Measurements from ENCODE around the gene KRABD2.
"Not testable (repeated sequence)": the region's sequence is repeated elsewhere in the genome, so short reads cannot be mapped to it uniquely, and the experiment has no call there.

KRABD2 gene

GRCh38 chr17:8382052-8382879 lies 5.8 kb upstream of the KRABD2 start:
- peak in 1 of 35 experiments; percentile 35 for DNase-seq

DNA sequence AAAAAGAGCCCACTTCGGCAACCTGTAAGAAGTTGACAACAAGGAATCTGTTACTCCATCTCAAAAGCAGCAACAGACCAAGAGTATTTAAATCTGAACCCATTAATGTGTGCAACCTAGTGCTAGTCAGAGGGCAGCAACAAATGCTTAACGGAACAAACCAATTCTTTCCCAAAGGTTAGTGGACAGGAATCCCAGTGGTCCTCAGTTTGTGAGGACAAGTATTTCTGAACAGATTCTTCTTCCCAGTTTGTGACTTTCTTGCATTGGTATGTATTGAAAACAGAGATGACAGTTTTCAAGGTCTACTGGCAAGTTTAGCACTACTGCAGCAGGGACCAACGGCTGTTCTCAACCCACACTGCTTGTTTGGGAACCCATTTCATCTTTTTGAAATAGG lies 3.5 kb upstream of the KRABD2 start:
- no CpG with 5 or more reads among the region's 3 CpGs for WGBS (ENCODE audit: insufficient coverage)
- ChIA-PET CTCF (no interaction called here), POLR2A (no interaction called here)
- ATAC-seq (replicated peaks in 1 of 4), result no peak
- Mint-ChIP-seq H3K9me3 (no peaks in the 10 kb centered on the region), H3K27me3 (no peaks in the 10 kb centered on the region), H3K4me3 (peak overlapping the region in 2 of 3 donors; percentile 34 to 100), H3K27ac (peak overlapping the region in 1 of 2 donors; percentile 48), H3K4me1 (peaks cover 71 to 85% (median 76%) of the 10 kb centered on the region in 3 donors), H3K36me3 (peaks cover 45% of the 10 kb centered on the region)
- H3K4me1 ChIP-seq (ENCODE audit: control insufficient read depth in 1 of 2, extremely low read depth in 1 of 2, insufficient read depth in 2 of 2, low read length in 2 of 2), result peaks cover 35 to 51% of the 10 kb centered on the region in 2 experiments
- no peak for DNase-seq
- no peak overlapping the region for H3K27ac ChIP-seq (ENCODE audit: low read length)
- no peak overlapping the region for H3K4me3 ChIP-seq (ENCODE audit: control insufficient read depth in 1 of 2, extremely low read depth in 1 of 2, low read length in 1 of 2)
- no peaks in the 10 kb centered on the region for H3K9me3 ChIP-seq
- no peaks in the 10 kb centered on the region for H3K27me3 ChIP-seq (replicated peaks in 1 of 2; ENCODE audit: control insufficient read depth in 2 of 2, extremely low read depth in 1 of 2, insufficient read depth in 2 of 2, low read length in 1 of 2)
- H3K36me3 ChIP-seq (ENCODE audit: control insufficient read depth in 2 of 2, extremely low read depth in 1 of 2, insufficient read depth in 1 of 2, low read length in 1 of 2), result peaks cover 8 to 50% of the 10 kb centered on the region in 2 donors

More at GRCh38 chr17:8382052-8382879, 5.8 kb upstream of the KRABD2 start:
- no peaks in the 10 kb centered on the region for H3K27me3 Mint-ChIP-seq
- H3K27ac Mint-ChIP-seq, result peak overlapping the region; percentile 90 to 95
- peak overlapping the region; percentile 89 to 100 (median 100) for H3K4me3 Mint-ChIP-seq
- 2% methylated on average over 11 of the region's 27 CpGs for WGBS (ENCODE audit: insufficient coverage)
- CTCF ChIA-PET, result interaction anchor here (0.6 to 0.7 kb wide), 3 partner anchors 363 to 897 kb away, joined by 3 to 4 read pairs (median 3); no protein-coding TSS in a partner anchor
- Histone ChIP-seq H3K27ac (ENCODE audit: low read length) (peak overlapping the region; percentile 36), H3K36me3 (ENCODE audit: control insufficient read depth in 2 of 2, extremely low read depth in 1 of 2, insufficient read depth in 1 of 2, low read length in 1 of 2) (peaks cover 8 to 44% of the 10 kb centered on the region in 2 donors), H3K27me3 (replicated peaks in 1 of 2; ENCODE audit: control insufficient read depth in 2 of 2, extremely low read depth in 1 of 2, insufficient read depth in 2 of 2, low read length in 1 of 2) (no peaks in the 10 kb centered on the region), H3K9me3 (no peaks in the 10 kb centered on the region), H3K4me1 (ENCODE audit: control insufficient read depth in 1 of 2, extremely low read depth in 1 of 2, insufficient read depth in 2 of 2, low read length in 2 of 2) (peaks cover 20 to 47% of the 10 kb centered on the region in 2 experiments), H3K4me3 (ENCODE audit: control insufficient read depth in 1 of 2, extremely low read depth in 1 of 2, low read length in 1 of 2) (peak overlapping the region; percentile 75 to 96)
- H3K36me3 Mint-ChIP-seq, result peaks cover 44% of the 10 kb centered on the region
- POLR2A ChIA-PET, result interaction anchor here in 1 of 2 donors (0.6 kb wide), 2 partner anchors 12 to 470 kb away, joined by 4 to 5 read pairs; no protein-coding TSS in a partner anchor
- H3K9me3 Mint-ChIP-seq, result no peaks in the 10 kb centered on the region
- ATAC-seq (replicated peaks in 1 of 4), result no peak
- H3K4me1 Mint-ChIP-seq, result peaks cover 61 to 74% (median 64%) of the 10 kb centered on the region in 3 donors

GRCh38 chr17:8378117-8378516 lies 1.6 kb upstream of the KRABD2 start:
- ATAC-seq (replicated peaks in 1 of 4); POLR2A ChIA-PET; H3K27ac ChIP-seq (ENCODE audit: low read length); H3K27me3 Mint-ChIP-seq; DNase-seq; H3K9me3 ChIP-seq; H3K4me3 ChIP-seq (ENCODE audit: control insufficient read depth in 1 of 2, extremely low read depth in 1 of 2, low read length in 1 of 2); H3K9me3 Mint-ChIP-seq; H3K27me3 ChIP-seq (replicated peaks in 1 of 2; ENCODE audit: control insufficient read depth in 2 of 2, extremely low read depth in 1 of 2, insufficient read depth in 2 of 2, low read length in 1 of 2); H3K27ac Mint-ChIP-seq: not testable (repeated sequence)
- Mint-ChIP-seq H3K4me1 (peaks cover 63 to 74% (median 64%) of the 10 kb centered on the region in 3 donors), H3K36me3 (peaks cover 45% of the 10 kb centered on the region), H3K4me3 (peak overlapping the region in 1 of 3 donors; percentile 83)
- peaks cover 8 to 50% of the 10 kb centered on the region in 2 donors for H3K36me3 ChIP-seq (ENCODE audit: control insufficient read depth in 2 of 2, extremely low read depth in 1 of 2, insufficient read depth in 1 of 2, low read length in 1 of 2)
- WGBS (ENCODE audit: insufficient coverage), result 47% methylated on average over 3 of the region's 8 CpGs
- peaks cover 35 to 38% of the 10 kb centered on the region in 2 experiments for H3K4me1 ChIP-seq (ENCODE audit: control insufficient read depth in 1 of 2, extremely low read depth in 1 of 2, insufficient read depth in 2 of 2, low read length in 2 of 2)
- CTCF ChIA-PET, result interaction anchor here (0.6 to 2.1 kb wide), 2 partner anchors 257 to 318 kb away, joined by 5 to 6 read pairs; no protein-coding TSS in a partner anchor

- no peaks in the 10 kb centered on the region for H3K27me3 ChIP-seq (replicated peaks in 1 of 2; ENCODE audit: control insufficient read depth in 2 of 2, extremely low read depth in 1 of 2, insufficient read depth in 2 of 2, low read length in 1 of 2)
- no peak overlapping the region for H3K4me3 ChIP-seq (ENCODE audit: control insufficient read depth in 1 of 2, extremely low read depth in 1 of 2, low read length in 1 of 2)
- peaks cover 35 to 38% of the 10 kb centered on the region in 2 experiments for H3K4me1 ChIP-seq (ENCODE audit: control insufficient read depth in 1 of 2, extremely low read depth in 1 of 2, insufficient read depth in 2 of 2, low read length in 2 of 2)
- H3K9me3 Mint-ChIP-seq, result no peaks in the 10 kb centered on the region
- no CpG with 5 or more reads among the region's 4 CpGs for whole genome bisulfite sequencing (ENCODE audit: insufficient coverage)
- peaks cover 8 to 50% of the 10 kb centered on the region in 2 donors for H3K36me3 ChIP-seq (ENCODE audit: control insufficient read depth in 2 of 2, extremely low read depth in 1 of 2, insufficient read depth in 1 of 2, low read length in 1 of 2)
- peak overlapping the region; percentile 65 for H3K27ac ChIP-seq (ENCODE audit: low read length)
- no peak for ATAC-seq (replicated peaks in 1 of 4)
- H3K9me3 ChIP-seq, result no peaks in the 10 kb centered on the region
- H3K36me3 Mint-ChIP-seq, result peaks cover 38% of the 10 kb centered on the region
- H3K27me3 Mint-ChIP-seq, result no peaks in the 10 kb centered on the region
- peak overlapping the region; percentile 80 to 85 for H3K27ac Mint-ChIP-seq
- ChIA-PET POLR2A (interaction anchor here in 1 of 2 donors (1.0 kb wide), 1 partner anchor 17 kb away, joined by 4 read pairs; no protein-coding TSS in a partner anchor), CTCF (interaction anchor here (0.5 to 2.1 kb wide), 7 partner anchors 11 to 690 kb away, joined by 3 to 10 read pairs (median 3); partner anchors contain the start of gene TP53 (in 1 of the 2))
- H3K4me3 Mint-ChIP-seq, result peak overlapping the region; percentile 36 to 89 (median 83)
- peaks cover 56 to 67% (median 57%) of the 10 kb centered on the region in 3 donors for H3K4me1 Mint-ChIP-seq
- DNase-seq, result no peak
Measured at GRCh38 chr17:8377422-8377821, 918 bp upstream of the KRABD2 start.

GRCh38 chr17:8375738-8376259 lies 705 bp downstream of the KRABD2 start:
- peaks cover 23% of the 10 kb centered on the region in 2 experiments for H3K4me1 ChIP-seq (ENCODE audit: control insufficient read depth in 1 of 2, extremely low read depth in 1 of 2, insufficient read depth in 2 of 2, low read length in 2 of 2)
- H3K4me3 ChIP-seq (ENCODE audit: control insufficient read depth in 1 of 2, extremely low read depth in 1 of 2, low read length in 1 of 2), result peak overlapping the region; percentile 74 to 94
- H3K4me1 Mint-ChIP-seq, result peaks cover 43 to 52% (median 50%) of the 10 kb centered on the region in 3 donors
- peak in 1 of 35 experiments; percentile 25 for DNase-seq
- H3K9me3 Mint-ChIP-seq, result no peaks in the 10 kb centered on the region
- 57% methylated on average over 9 of the region's 18 CpGs for WGBS (ENCODE audit: insufficient coverage)
- H3K4me3 Mint-ChIP-seq, result peak overlapping the region; percentile 83 to 89 (median 88)
- no peaks in the 10 kb centered on the region for H3K27me3 ChIP-seq (replicated peaks in 1 of 2; ENCODE audit: control insufficient read depth in 2 of 2, extremely low read depth in 1 of 2, insufficient read depth in 2 of 2, low read length in 1 of 2)
- peaks cover 6 to 43% of the 10 kb centered on the region in 2 donors for H3K36me3 ChIP-seq (ENCODE audit: control insufficient read depth in 2 of 2, extremely low read depth in 1 of 2, insufficient read depth in 1 of 2, low read length in 1 of 2)
- H3K27me3 Mint-ChIP-seq, result no peaks in the 10 kb centered on the region
- peaks cover 34% of the 10 kb centered on the region for H3K36me3 Mint-ChIP-seq
- peak in 3 of 4 experiments; percentile 8 to 10 (median 9) for ATAC-seq (replicated peaks in 1 of 4)
- peak overlapping the region; percentile 58 for H3K27ac ChIP-seq (ENCODE audit: low read length)
- H3K27ac Mint-ChIP-seq, result peak overlapping the region; percentile 85 to 86
- POLR2A ChIA-PET, result interaction anchor here in 1 of 2 donors (0.6 to 0.7 kb wide), 2 partner anchors 63 to 164 kb away, joined by 3 to 6 read pairs; no protein-coding TSS in a partner anchor
- CTCF ChIA-PET, result interaction anchor here (0.5 to 1.1 kb wide), 7 partner anchors 14 to 1938 kb away, joined by 3 to 12 read pairs (median 3); partner anchors contain the start of genes NDEL1 (in 1 of the 2) and SLC25A35 (in 1 of the 2)
- H3K9me3 ChIP-seq, result no peaks in the 10 kb centered on the region

GRCh38 chr17:8373856-8374255 lies 2.6 kb downstream of the KRABD2 start:
- POLR2A ChIA-PET; H3K4me3 Mint-ChIP-seq; ATAC-seq (replicated peaks in 1 of 4); H3K9me3 Mint-ChIP-seq; H3K27ac Mint-ChIP-seq; DNase-seq; H3K27me3 ChIP-seq (replicated peaks in 1 of 2; ENCODE audit: control insufficient read depth in 2 of 2, extremely low read depth in 1 of 2, insufficient read depth in 2 of 2, low read length in 1 of 2); H3K4me3 ChIP-seq (ENCODE audit: control insufficient read depth in 1 of 2, extremely low read depth in 1 of 2, low read length in 1 of 2); H3K27me3 Mint-ChIP-seq; H3K27ac ChIP-seq (ENCODE audit: low read length); CTCF ChIA-PET; H3K9me3 ChIP-seq: not testable (repeated sequence)
- H3K4me1 Mint-ChIP-seq, result peaks cover 26 to 42% (median 37%) of the 10 kb centered on the region in 3 donors
- peaks cover 15 to 18% of the 10 kb centered on the region in 2 experiments for H3K4me1 ChIP-seq (ENCODE audit: control insufficient read depth in 1 of 2, extremely low read depth in 1 of 2, insufficient read depth in 2 of 2, low read length in 2 of 2)
- 98% methylated on average over 7 of the region's 26 CpGs for WGBS (ENCODE audit: insufficient coverage)
- peaks cover 0 to 32% of the 10 kb centered on the region in 2 donors for H3K36me3 ChIP-seq (ENCODE audit: control insufficient read depth in 2 of 2, extremely low read depth in 1 of 2, insufficient read depth in 1 of 2, low read length in 1 of 2)
- peaks cover 34% of the 10 kb centered on the region for H3K36me3 Mint-ChIP-seq

All from T-cell (primary cell).